Endodermal cell (in vitro differentiated cells): ENCODE results near the gene ABCC5. TPM values are rescaled to one million over a fixed set of nuclear protein-coding genes. Genes with fewer than 3 reads are reported as not detected.

Source experiments
- DNase-seq: peaks from one replicate; pipeline ENCODE4 v3.0.0-alpha.2; 2017
- H3K27ac ChIP-seq: 2 replicates; pipeline ENCODE4 v1.5.1; 2013; ENCODE audit warnings: mild to moderate bottlenecking, low read depth, low read length, moderate library complexity
- H3K27me3 ChIP-seq: 2 replicates; pipeline ENCODE4 v1.6.1; 2013; ENCODE audit warnings: mild to moderate bottlenecking, low read length, moderate library complexity; ENCODE audit not compliant: insufficient read depth, control insufficient read depth, poor library complexity, severe bottlenecking
- H3K36me3 ChIP-seq: 2 replicates; pipeline ENCODE4 v1.7.0; 2013; ENCODE audit warnings: mild to moderate bottlenecking, low read length, moderate library complexity; ENCODE audit not compliant: control insufficient read depth, insufficient read depth
- H3K4me1 ChIP-seq: one replicate; pipeline ENCODE4 v1.7.0; 2013; ENCODE audit warnings: low read length; ENCODE audit not compliant: control insufficient read depth, insufficient read depth
- H3K4me3 ChIP-seq: 2 replicates; pipeline ENCODE4 v1.5.1; 2013; ENCODE audit warnings: mild to moderate bottlenecking, low read length, moderate library complexity
- H3K9ac ChIP-seq: 2 replicates; pipeline ENCODE4 v1.6.1; 2013; ENCODE audit warnings: mild to moderate bottlenecking, low read length, moderate library complexity; ENCODE audit not compliant: poor library complexity, severe bottlenecking; ENCODE audit errors: extremely low read depth
- H3K9me3 ChIP-seq: 2 replicates; pipeline ENCODE4 v1.6.1; 2013; ENCODE audit warnings: mild to moderate bottlenecking, low read length, moderate library complexity; ENCODE audit not compliant: control insufficient read depth
- H3K27ac Mint-ChIP-seq: 2 replicates; pipeline ENCODE4 v1.8.0; 2020; ENCODE audit warnings: mixed read lengths
- H3K27me3 Mint-ChIP-seq: 2 replicates; pipeline ENCODE4 v1.8.0; 2021; ENCODE audit warnings: mild to moderate bottlenecking, mixed read lengths; ENCODE audit not compliant: insufficient read depth
- H3K36me3 Mint-ChIP-seq: 2 replicates; pipeline ENCODE4 v1.8.0; 2020; ENCODE audit warnings: low read depth, mixed read lengths
- H3K4me1 Mint-ChIP-seq: 2 replicates; pipeline ENCODE4 v1.8.0; 2020; ENCODE audit warnings: mixed read lengths
- H3K4me3 Mint-ChIP-seq: 2 replicates; pipeline ENCODE4 v1.8.0; 2020; ENCODE audit warnings: mild to moderate bottlenecking, moderate library complexity, mixed read lengths
- H3K9me3 Mint-ChIP-seq: 2 replicates; pipeline ENCODE4 v1.8.0; 2020; ENCODE audit warnings: mild to moderate bottlenecking, mixed read lengths
- CTCF ChIP-seq: fragments of 200-600 bp; sonication (generic); conservative IDR thresholded peaks from 2 replicates; pipeline ENCODE4 v1.5.0; 2021; ENCODE audit warnings: antibody characterized with exemption, mild to moderate bottlenecking
- WGBS, 2 experiments: methylation state at CpG; one replicate each; pipeline versions ENCODE4 v1.1.5 to v1.1.7; 2013; ENCODE audit warnings: missing lambda C conversion rate in 2 of 2, mixed read lengths in 1 of 2; ENCODE audit not compliant: insufficient coverage in 1 of 2, insufficient read length in 1 of 2; 5-methylcytosine and 5-hydroxymethylcytosine counted together
- total RNA-seq, 2 donors: library from RNA; stranded (reverse); fragmentation: NEBNext Ultra II Directional in 1 of 2; extraction: Animal tissue kit (Norgen Biotek cat#: 25700) in 1 of 2; gene quantifications; 2 replicates in 1 of 2; 3 replicates in 1 of 2; pipeline ENCODE4 v1.2.1, GENCODE V29; 2021

The ABCC5 gene
- total RNA-seq, 2 donors from 2014 or later = 32.8 to 35.7 TPM

GRCh38 chr3:183966361-183966791 is 51.3 kb downstream of the ABCC5 start:
- no peak overlapping the region for H3K27ac Mint-ChIP-seq

GRCh38 chr3:183962807-183963206 is 54.9 kb downstream of the ABCC5 start:
- H3K27me3 Mint-ChIP-seq = no peaks in the 10 kb centered on the region
- H3K27ac ChIP-seq = no peak overlapping the region
- no peak overlapping the region for H3K4me3 ChIP-seq
- H3K27ac Mint-ChIP-seq = no peak overlapping the region
- H3K9me3 Mint-ChIP-seq = no peaks in the 10 kb centered on the region
- no peaks in the 10 kb centered on the region for H3K27me3 ChIP-seq
- peaks cover 35% of the 10 kb centered on the region for H3K36me3 ChIP-seq
- no peak for DNase-seq
- no peak for TF ChIP-seq CTCF
- H3K36me3 Mint-ChIP-seq = peaks cover 52% of the 10 kb centered on the region
- 93 to 100% methylated on average over 3 of the region's 3 CpGs for WGBS, 2 experiments
- H3K9me3 ChIP-seq = no peaks in the 10 kb centered on the region
- H3K9ac ChIP-seq = no peak overlapping the region
- peaks cover 23% of the 10 kb centered on the region for H3K4me1 Mint-ChIP-seq
- peaks cover 3% of the 10 kb centered on the region for H3K4me1 ChIP-seq
- no peak overlapping the region for H3K4me3 Mint-ChIP-seq

More at GRCh38 chr3:183966361-183966791, 51.3 kb downstream of the ABCC5 start:
- Histone ChIP-seq H3K36me3 (peaks cover 31% of the 10 kb centered on the region), H3K9me3 (no peaks in the 10 kb centered on the region), H3K27me3 (no peaks in the 10 kb centered on the region), H3K9ac (no peak overlapping the region), H3K4me1 (peaks cover 3% of the 10 kb centered on the region), H3K4me3 (no peak overlapping the region), H3K27ac (no peak overlapping the region)
- 90 to 92% methylated on average over 2 to 4 of the region's 4 CpGs for WGBS, 2 experiments
- Mint-ChIP-seq H3K27me3 (no peaks in the 10 kb centered on the region), H3K36me3 (peaks cover 47% of the 10 kb centered on the region), H3K4me3 (no peak overlapping the region), H3K9me3 (no peaks in the 10 kb centered on the region), H3K4me1 (peaks cover 28% of the 10 kb centered on the region)
- no peak for DNase-seq
- TF ChIP-seq CTCF = no peak

- Histone ChIP-seq H3K4me3 (no peak overlapping the region), H3K27ac (no peak overlapping the region), H3K4me1 (no peaks in the 10 kb centered on the region), H3K9ac (no peak overlapping the region), H3K36me3 (peaks cover 27% of the 10 kb centered on the region), H3K27me3 (no peaks in the 10 kb centered on the region), H3K9me3 (no peaks in the 10 kb centered on the region)
- peaks cover 18% of the 10 kb centered on the region for H3K4me1 Mint-ChIP-seq
- H3K4me3 Mint-ChIP-seq = no peak overlapping the region
- peak overlapping the region; percentile 72 for H3K27ac Mint-ChIP-seq
- H3K27me3 Mint-ChIP-seq = no peaks in the 10 kb centered on the region
- TF ChIP-seq CTCF = no peak
- no peak for DNase-seq
- H3K36me3 Mint-ChIP-seq = peaks cover 46% of the 10 kb centered on the region
- WGBS, 2 experiments = 89 to 91% methylated on average over 4 of the region's 4 CpGs
- H3K9me3 Mint-ChIP-seq = peaks cover 1% of the 10 kb centered on the region
These were observed 58.5 kb downstream of the ABCC5 start for GRCh38 chr3:183959214-183959613.
